ENCODE measurements around the gene HOXC11. TPM values are rescaled to one million over a fixed set of nuclear protein-coding genes. Genes with fewer than 3 reads are reported as not detected.

The HOXC11 gene
- total and polyA plus RNA-seq, 2 donors (not counting 1 experiment from before 2014, with no cell fraction given), result not detected

- Histone ChIP-seq H3K27me3 (replicated peaks in 1 of 4; ENCODE audit: control extremely low read depth in 1 of 4, control insufficient read depth in 3 of 4, insufficient read depth in 4 of 4, low read length in 3 of 4) (peaks cover 0 to 90% (median 71%) of the 10 kb centered on the region in 4 experiments), H3K79me2 (ENCODE audit: control insufficient read depth, insufficient read depth, low read length) (no peaks in the 10 kb centered on the region), H2AFZ (ENCODE audit: insufficient read depth, low read depth, low read length, poor library complexity, severe bottlenecking) (no peak overlapping the region), H4K20me1 (ENCODE audit: control insufficient read depth, insufficient read depth, low read length, poor library complexity, severe bottlenecking) (no peaks in the 10 kb centered on the region), H3K4me1 (ENCODE audit: control insufficient read depth in 2 of 2, insufficient read depth in 2 of 2, low read length in 2 of 2) (peaks cover 25 to 46% of the 10 kb centered on the region in 2 donors), H3K9ac (ENCODE audit: low read length) (no peak overlapping the region), H3K4me3 (ENCODE audit: control extremely low read depth in 1 of 5, extremely low read depth in 1 of 5, insufficient read depth in 1 of 5, low read depth in 2 of 5, low read length in 4 of 5) (no peak overlapping the region), H3K9me3 (ENCODE audit: control extremely low read depth in 1 of 3, control insufficient read depth in 2 of 3, insufficient read depth in 1 of 3, low read length in 2 of 3) (peaks cover 0 to 45% (median 6%) of the 10 kb centered on the region in 3 donors), H3K36me3 (replicated peaks in 1 of 2; ENCODE audit: control extremely low read depth in 1 of 2, control insufficient read depth in 1 of 2, extremely low read depth in 1 of 2, insufficient read depth in 2 of 2, low read length in 1 of 2) (no peaks in the 10 kb centered on the region), H3K27ac (ENCODE audit: low read length in 2 of 2) (no peak overlapping the region), H3K4me2 (replicated peaks; ENCODE audit: low read depth, low read length, poor library complexity, severe bottlenecking) (no peak overlapping the region)
- no peak overlapping the region for H3K4me3 Mint-ChIP-seq
- peaks cover 65% of the 10 kb centered on the region for H3K27me3 Mint-ChIP-seq
- ATAC-seq (ENCODE audit: low read depth) (no peak), DNase-seq (no peak)
- no peaks in the 10 kb centered on the region for H3K9me3 Mint-ChIP-seq (ENCODE audit: insufficient read depth)
- no peak overlapping the region for H3K27ac Mint-ChIP-seq
- peaks cover 23% of the 10 kb centered on the region for H3K4me1 Mint-ChIP-seq
- WGBS (ENCODE audit: insufficient coverage), result 6% methylated on average over 8 of the region's 25 CpGs
- POLR2A ChIA-PET, result interaction anchor here (1.5 kb wide), 1 partner anchor 36 kb away, joined by 3 read pairs; no protein-coding TSS in a partner anchor
- TF ChIP-seq CTCF (IDR thresholded peaks at IDR 0.05), result no peak
- TF ChIP-seq EZH2 (IDR thresholded peaks at IDR 0.05; ENCODE audit: borderline replicate concordance, insufficient read depth, low read depth, low read length, poor library complexity, severe bottlenecking), result no peak
- CTCF ChIA-PET, result interaction anchor here (1.2 to 3.9 kb wide), 6 partner anchors 11 to 184 kb away, joined by 3 to 31 read pairs (median 8); partner anchors contain the start of genes HOXC5 and HOXC6
- intact Hi-C loops (cut with micrococcal nuclease), result no loop called here
Measured at GRCh38 chr12:54016478-54016964, 43.6 kb downstream of the HOXC11 start.
